ENCODE results near the gene DDR1. TPM values are rescaled to one million over a fixed set of nuclear protein-coding genes. Genes with fewer than 3 reads are reported as not detected.

Gene DDR1
- total RNA-seq, 4 donors from 2014 or later = 25.4 to 40.4 (median 30.9) TPM

DNA sequence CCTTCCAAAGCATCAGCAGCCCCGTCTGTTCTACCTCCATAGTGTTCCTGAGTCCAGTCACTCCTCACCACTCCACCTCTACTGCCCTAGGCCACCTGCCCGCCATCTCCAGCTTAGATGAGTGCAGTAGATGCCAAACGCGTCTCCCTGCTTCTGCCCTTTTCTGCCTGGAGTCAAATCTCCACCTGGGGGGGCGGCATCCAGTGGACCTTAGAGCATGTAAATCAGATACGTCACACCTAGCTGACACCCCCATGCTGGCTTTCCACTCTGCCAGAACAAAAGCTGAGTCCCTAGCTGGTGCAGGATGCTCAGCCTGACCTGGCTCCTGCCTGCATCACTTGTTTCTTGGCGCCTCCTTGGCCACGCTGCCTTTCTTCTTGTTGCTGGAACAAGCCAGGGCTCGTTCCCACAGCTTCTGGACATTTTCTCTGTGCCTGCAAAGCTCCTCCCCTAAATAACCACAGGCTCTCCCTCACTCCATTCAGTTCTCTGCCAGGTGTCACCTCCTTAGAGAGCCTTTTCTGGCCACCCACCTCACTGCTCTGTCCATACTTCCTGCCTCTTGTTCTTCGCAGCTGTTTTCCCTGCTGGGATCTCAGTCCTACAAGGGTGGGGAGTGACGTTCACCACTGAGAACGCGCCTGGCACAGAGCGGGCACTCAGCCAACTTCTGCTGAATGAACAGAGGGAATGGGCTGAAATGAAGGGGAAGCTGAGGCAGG is 5.8 kb downstream of the DDR1 start:
- 79 to 84% methylated on average over 5 of the region's 14 CpGs for WGBS, 2 donors (ENCODE audit: low coverage in 1 of 2)
- Histone ChIP-seq H3K4me3 (no peak overlapping the region), H3K9me3 (no peaks in the 10 kb centered on the region), H3K27ac (no peak overlapping the region), H3K4me1 (peaks cover 0 to 44% (median 17%) of the 10 kb centered on the region in 3 donors), H3K27me3 (no peaks in the 10 kb centered on the region), H3K36me3 (peaks cover 0 to 62% of the 10 kb centered on the region in 2 donors)
- TF ChIP-seq POLR2A (IDR thresholded peaks at IDR 0.05) (no peak), EP300 (IDR thresholded peaks at IDR 0.05) (no peak), CTCF (IDR thresholded peaks at IDR 0.05) (no peak), POLR2AphosphoS5 (IDR thresholded peaks at IDR 0.05) (no peak)
- ATAC-seq = no peak

DNA sequence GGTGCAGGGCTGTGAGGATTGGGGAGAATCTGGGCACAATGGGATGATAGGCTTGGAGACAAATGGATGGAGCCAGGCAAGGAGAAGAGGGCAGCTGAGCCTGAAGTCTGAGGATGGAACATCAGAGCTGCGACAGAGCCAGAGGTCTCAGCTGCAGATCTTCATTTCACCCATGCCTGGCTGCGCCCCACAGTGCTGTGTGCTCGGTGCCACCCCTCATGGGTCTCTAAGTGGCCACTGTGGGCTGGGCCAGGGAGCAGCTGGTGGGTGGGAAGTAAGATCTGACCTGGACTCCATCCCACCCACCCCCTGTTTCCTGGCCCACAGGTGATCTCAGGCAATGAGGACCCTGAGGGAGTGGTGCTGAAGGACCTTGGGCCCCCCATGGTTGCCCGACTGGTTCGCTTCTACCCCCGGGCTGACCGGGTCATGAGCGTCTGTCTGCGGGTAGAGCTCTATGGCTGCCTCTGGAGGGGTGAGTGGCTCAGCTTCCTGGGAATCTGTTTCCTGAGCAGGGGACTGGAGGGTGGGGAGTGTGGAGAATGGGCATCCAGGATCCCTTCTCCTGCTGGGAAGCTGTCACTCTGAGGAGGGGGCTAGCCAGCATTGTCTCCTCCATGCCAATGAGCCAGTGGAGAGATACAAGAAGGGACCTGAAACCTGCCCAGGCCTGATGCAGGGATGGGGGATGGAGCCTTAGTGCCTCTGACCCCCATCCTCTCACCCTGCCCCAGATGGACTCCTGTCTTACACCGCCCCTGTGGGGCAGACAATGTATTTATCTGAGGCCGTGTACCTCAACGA is 6.5 kb downstream of the DDR1 start:
- Histone ChIP-seq H3K27ac (no peak overlapping the region), H3K9me3 (no peaks in the 10 kb centered on the region), H3K27me3 (no peaks in the 10 kb centered on the region), H3K4me1 (peaks cover 0 to 36% (median 9%) of the 10 kb centered on the region in 3 donors), H3K4me3 (no peak overlapping the region), H3K36me3 (peaks cover 0 to 70% of the 10 kb centered on the region in 2 donors)
- WGBS, 2 donors (ENCODE audit: low coverage in 1 of 2) = 100% methylated on average over 6 of the region's 12 CpGs; no CpG with 5 or more reads in 1 of the 2 donors
- no peak for ATAC-seq
- no peak for TF ChIP-seq POLR2A (IDR thresholded peaks at IDR 0.05)
- no peak for TF ChIP-seq CTCF (IDR thresholded peaks at IDR 0.05)

- Histone ChIP-seq H3K27ac (no peak overlapping the region), H3K4me3 (no peak overlapping the region), H3K4me1 (peaks cover 0 to 31% (median 6%) of the 10 kb centered on the region in 3 donors), H3K27me3 (no peaks in the 10 kb centered on the region), H3K9me3 (no peaks in the 10 kb centered on the region), H3K36me3 (peaks cover 0 to 75% of the 10 kb centered on the region in 2 donors)
- no peak for TF ChIP-seq EP300 (IDR thresholded peaks at IDR 0.05)
- no peak for TF ChIP-seq CTCF (IDR thresholded peaks at IDR 0.05)
- TF ChIP-seq POLR2A (IDR thresholded peaks at IDR 0.05) = no peak
- TF ChIP-seq POLR2AphosphoS5 (IDR thresholded peaks at IDR 0.05) = no peak
- 50 to 100% methylated on average over 1 of the region's 4 CpGs for WGBS, 2 donors (ENCODE audit: low coverage in 1 of 2)
- no peak for ATAC-seq
Observed at GRCh38 chr6:30891450-30891723, 7.1 kb downstream of the DDR1 start.

GRCh38 chr6:30891816-30892538 is 7.7 kb downstream of the DDR1 start:
- H3K36me3 ChIP-seq = peaks cover 0 to 81% of the 10 kb centered on the region in 2 donors
- no peak overlapping the region for H3K4me3 ChIP-seq
- H3K27ac ChIP-seq = no peak overlapping the region
- no peaks in the 10 kb centered on the region for H3K27me3 ChIP-seq
- WGBS, 2 donors (ENCODE audit: low coverage in 1 of 2) = 67% methylated on average over 7 of the region's 21 CpGs; no CpG with 5 or more reads in 1 of the 2 donors
- H3K9me3 ChIP-seq = no peaks in the 10 kb centered on the region
- peaks cover 0 to 25% (median under 1%) of the 10 kb centered on the region in 3 donors for H3K4me1 ChIP-seq
- TF ChIP-seq POLR2AphosphoS5 (IDR thresholded peaks at IDR 0.05) (no peak), EP300 (IDR thresholded peaks at IDR 0.05) (no peak), CTCF (IDR thresholded peaks at IDR 0.05) (no peak), POLR2A (IDR thresholded peaks at IDR 0.05) (no peak)
- ATAC-seq = no peak

Data from gastroesophageal sphincter (tissue), 4 donors.